NCI-H2227 treated with DMSO at 0.1 percent for 48 hours (cell line): Measurements from ENCODE around the gene GCFC2.
"Not testable (repeated sequence)": the region's sequence is repeated elsewhere in the genome, so short reads cannot be mapped to it uniquely, and the experiment has no call there.

Experiments used
- DNase-seq: peaks from one replicate; lab custom pipeline; 2025; lab: John Stamatoyannopoulos, UW

Gene GCFC2

DNA sequence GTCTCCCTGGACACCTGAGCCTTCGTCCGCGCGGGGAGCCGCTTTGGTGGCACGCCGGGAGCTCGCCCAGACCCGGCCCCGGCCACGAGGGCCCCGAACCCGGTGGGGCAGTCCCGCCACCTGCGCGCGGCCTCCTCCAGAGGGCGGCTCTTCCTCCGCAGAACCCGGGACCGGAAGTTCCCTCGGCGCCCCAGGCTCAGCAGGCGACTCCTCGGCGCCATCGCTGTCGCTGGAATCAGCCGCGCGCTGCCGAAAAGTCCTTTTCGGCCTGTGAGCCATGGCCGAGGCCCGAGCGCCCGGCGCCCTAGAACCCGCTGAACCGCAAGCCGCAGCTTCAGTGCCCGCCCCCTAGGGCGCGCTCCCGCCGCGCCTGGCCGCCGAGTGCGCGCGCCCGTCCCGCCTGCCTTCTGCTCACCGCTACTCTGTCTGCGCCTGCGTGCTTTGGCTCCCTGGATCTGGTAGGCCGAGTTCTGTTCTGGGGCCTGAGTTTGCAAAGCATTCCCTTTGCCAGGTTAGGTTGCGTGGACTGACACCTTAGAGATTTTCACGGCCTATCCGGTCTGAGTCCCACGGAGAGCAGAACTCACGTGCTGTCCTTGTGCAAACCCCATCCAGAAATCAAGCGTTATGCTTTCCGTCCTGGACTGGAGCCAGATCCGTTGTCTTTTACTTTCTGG is at the start of gene GCFC2:
TSS of gene GCFC2 (minus strand) at position 339 of the 677 bp plus-strand sequence. CDS start at position 279, 60 bp downstream.
- peak; percentile 88 for DNase-seq

DNA sequence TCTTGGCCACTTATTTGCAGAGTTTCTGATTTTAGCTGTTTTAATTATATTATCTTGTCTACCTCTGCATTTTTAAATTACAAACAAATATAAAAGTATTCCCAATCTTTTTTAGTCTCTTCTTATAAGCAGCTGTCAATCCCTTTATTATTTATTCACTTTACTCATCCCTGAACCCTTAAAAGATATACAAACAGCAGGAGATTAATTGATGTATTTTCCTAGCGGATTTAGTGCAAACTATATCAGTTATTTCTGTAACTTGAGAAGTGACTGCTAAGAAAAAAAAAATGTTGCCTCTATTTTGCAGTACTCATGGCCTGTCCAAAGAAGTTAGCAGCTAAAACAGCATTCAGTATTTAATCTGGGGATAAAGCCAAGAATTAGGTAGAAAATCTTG is 42.1 kb upstream of the GCFC2 start:
- DNase-seq, result no peak

GRCh38 chr2:75751824-75752468 is 41.2 kb upstream of the GCFC2 start:
- no peak for DNase-seq

DNA sequence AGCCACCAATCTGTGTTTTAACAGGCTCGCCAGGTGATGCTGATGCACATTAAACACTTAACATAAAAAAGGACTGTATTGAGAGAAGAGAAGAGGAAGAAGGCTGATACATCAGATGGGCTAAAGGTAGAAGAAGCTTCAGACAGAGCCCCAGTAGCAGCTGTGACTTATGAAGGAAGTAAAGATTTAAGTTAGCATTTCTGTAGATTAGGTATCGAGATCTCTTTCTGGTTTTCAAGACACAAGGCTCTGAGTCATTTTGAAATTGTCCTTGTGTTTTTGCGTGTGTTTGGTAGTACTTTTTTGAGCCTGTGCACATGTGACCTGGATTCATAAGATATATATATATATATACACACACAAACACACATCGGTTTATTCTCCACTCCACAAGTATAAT is 40.6 kb upstream of the GCFC2 start:
- DNase-seq, result no peak

DNA sequence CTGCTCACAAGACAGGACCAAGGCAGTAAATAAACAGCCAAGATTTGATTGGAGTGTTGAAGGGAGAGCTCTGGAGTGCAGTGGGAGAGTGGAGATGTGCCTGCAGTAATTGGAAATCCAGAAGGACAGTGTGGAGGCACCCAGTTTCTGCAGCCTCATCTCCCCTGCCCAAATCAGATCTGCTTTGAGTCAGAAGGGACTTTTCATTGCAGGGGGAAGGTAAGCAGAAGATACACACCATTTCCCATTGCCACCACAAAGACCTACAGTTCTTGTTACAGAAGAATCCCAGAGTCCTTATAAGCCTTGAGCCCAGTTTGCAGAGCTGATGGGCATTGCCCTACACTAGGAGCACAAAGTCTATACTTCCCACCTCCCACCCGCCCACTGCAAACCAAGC is 27.2 kb upstream of the GCFC2 start:
- DNase-seq, result no peak

- no peak for DNase-seq
These were observed 25.6 kb upstream of the GCFC2 start for GRCh38 chr2:75736276-75736675.

- peak; percentile 42 for DNase-seq
These were observed 19.1 kb upstream of the GCFC2 start for GRCh38 chr2:75729861-75730260.

DNA sequence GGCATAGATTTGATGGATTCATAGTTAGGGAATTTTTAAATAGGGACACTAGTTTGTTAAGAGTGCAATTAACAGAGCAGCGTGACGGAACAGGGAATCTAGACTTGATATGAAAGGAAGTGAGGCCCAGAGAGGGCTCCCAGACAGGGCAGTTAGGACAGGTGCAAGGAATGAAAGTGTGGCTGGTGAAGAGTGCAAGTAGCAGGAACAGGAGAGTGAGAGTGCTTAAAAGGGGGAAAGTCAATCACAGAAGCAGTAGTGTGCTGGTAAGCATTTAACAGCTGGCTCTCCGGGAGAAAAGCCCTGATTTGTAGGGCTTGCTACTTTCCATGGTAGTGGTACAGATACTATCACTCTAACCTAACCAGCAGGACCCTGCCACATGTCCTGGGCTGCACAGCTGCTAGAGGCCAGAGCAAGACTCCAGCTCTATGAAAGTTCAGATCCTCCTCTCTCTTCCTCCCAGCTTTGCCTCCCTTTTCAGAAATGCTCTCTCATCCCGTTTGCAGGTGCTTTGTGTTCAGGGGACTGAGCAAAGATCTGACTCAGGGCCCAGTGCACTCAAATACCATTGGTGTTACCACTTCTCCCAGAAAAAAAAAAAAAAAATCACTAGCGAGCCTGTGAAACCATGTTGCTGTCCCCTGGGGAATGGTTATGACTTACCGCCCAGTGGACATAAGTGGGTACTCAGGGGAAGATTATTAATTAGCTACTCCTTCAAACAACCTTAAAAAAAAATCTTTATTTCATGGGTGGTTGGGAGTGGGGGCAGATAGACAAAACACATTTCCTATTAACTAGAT is 18.1 kb upstream of the GCFC2 start:
- no peak for DNase-seq

DNA sequence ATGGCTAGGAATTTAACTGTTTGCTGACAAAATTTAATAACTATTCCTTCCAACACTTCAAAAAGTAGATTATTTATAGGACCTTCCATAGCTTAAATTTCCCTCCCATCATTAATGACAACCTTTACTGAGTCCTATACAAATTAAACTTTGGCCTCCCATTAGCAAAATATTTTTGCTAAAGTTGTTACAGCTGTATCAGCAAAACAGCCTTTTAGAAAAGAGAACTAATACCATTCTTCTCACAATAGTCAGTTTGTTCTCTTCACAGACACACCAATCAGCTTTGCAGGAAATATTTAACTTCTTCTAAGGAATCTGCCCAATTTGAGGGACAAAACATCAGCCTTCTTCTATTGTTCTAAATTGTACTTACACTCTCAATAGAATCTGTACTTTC is 12.0 kb upstream of the GCFC2 start:
- DNase-seq, result no peak

DNA sequence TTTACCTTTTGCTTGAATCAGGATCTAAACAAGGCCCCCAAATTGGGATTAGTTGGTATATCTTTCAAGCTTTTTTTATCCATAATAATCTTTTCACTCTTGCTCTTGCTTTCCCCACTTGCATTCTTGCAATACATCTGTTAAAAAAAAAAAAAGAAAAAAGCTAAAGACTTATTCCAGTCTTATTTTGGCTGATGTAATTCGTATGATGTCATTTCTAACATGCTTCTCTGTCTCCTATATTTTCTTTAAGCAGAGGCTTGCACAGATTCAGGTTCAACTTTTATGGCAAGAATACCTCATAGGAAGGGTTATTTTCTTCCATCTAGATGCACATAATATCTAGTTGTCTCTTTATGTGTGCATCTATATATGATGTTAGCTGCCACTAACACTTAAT is 9.8 kb upstream of the GCFC2 start:
- no peak for DNase-seq

GRCh38 chr2:75719616-75720015 is 8.9 kb upstream of the GCFC2 start:
- no peak for DNase-seq

GRCh38 chr2:75716406-75716805 is 5.7 kb upstream of the GCFC2 start:
- no peak for DNase-seq

DNA sequence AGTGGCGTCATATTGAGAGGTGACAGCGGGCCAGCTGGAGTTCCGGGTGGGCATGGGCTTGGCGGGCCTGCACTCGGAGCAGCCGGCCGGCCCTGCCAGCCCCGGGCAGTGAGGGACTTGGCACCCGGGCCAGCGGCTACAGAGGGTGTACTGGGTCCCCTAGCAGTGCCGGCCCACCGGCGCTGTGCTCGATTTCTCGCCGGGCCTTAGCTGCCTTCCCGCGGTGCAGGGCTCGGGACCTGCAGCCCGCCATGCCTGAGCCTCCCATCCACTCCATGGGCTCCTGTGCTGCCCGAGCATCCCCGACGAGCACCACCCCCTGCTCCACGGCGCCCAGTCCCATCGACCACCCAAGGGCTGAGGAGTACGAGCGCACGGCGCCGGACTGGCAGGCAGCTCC is 875 bp upstream of the GCFC2 start:
- DNase-seq, result not testable (repeated sequence)

- DNase-seq, result peak; percentile 64
These were observed 517 bp downstream of the GCFC2 start for GRCh38 chr2:75710220-75710576.

- no peak for DNase-seq
These were observed 1.4 kb downstream of the GCFC2 start for GRCh38 chr2:75709297-75709696.

DNA sequence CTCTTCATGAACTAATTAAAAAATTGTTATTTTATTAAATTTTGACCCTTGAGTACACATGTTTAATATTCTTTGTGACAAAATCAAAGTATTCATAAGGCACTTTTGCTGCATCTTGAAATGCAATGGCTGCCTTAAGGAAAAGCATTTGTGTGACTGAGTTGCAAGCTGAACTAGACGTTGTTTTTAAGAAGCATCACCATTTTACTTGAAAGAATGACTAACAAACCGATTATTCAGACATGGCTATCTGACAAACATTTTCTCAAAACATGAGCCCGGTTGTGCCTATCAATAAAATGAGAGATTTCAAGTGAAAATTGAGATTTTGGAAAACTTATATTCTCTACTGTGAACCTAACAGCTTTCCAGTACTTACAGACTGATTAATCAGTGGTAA is 2.8 kb downstream of the GCFC2 start:
- no peak for DNase-seq

DNA sequence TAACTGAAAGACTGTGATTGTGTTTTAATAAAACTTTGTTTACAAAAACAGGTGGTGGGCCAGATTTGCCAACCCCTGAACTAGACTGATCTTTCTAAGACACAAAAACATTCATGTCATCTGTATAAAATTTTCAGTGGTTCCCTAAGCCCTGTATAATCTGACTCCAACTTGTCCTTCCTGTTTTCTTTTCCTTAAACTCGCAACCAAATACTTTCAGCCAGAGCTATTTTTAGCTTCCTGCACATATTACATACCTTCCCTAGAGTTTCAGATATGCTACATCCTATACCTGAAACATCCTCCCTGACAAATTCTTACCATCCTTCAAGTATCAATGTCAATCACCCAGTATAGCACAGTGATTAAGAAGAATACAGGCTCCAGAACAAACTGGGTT is 4.8 kb downstream of the GCFC2 start:
- no peak for DNase-seq

DNA sequence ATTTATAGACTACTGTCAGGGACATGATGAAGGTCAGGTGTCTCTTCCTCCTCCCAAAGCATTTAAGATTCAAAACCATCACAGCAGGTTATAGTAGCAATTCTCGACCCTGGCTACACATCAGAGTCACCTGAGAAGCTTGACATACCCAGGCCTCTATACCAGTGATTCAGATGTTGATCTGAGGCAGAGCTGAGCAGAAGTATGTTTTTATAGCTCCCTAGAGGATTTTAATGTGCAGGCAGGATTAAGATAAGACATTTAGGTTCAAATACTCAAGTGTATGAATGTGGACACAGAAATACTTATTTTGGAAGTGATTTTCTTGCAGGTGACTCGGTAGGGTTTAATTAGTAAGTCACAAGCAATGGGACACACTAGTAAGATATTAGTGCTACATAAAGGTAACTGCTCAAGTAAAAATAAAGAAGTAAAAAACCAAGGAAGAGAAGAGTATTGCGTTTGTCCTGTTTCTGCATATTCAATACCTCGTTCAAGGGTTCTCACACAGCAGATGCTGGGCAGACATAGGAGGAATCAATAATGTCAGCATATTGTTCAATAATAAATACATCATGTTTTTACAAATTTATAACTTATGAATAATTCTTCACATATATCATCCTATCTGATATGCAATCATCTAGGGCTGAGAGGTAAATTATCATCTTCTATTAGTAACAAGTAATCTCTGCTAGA is 7.0 kb downstream of the GCFC2 start:
- no peak for DNase-seq

DNA sequence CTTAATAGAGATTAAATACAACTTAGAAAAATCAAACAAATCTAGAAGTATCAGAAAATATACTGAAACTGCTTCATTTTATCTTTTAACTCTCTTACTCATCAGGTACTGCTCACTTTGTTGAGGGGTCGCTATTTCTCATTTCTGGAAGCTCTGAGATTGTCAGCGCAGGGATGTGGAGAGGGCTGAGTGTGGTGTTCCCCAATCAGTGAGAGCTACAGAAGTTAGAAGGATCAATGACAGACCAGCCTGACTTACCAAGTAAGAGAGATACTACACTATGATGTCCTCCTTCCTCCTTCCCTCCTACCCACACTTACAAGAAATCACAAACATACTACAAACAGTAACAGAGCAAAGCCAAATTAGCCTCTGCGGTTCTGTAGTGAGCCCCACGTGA is 8.1 kb downstream of the GCFC2 start:
- no peak for DNase-seq

DNA sequence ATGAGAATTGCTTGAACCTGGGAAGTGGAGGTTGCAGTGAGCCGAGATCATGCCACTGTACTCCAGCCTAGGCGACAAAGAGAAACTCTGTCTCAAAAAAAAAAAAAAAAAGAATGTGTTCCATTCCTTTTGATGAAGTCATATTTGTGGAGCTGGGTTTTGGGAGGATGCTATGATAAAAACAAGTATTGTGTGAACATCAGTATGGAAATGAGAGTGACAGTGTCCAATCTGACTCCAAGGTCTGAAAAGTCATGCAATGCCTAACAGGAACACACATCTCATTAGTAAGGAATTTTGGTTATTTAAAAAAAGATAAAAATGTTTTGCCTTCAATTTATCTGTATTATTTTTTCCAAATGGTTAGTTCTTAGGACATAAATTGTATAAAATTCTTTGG is 11.8 kb downstream of the GCFC2 start:
- no peak for DNase-seq

GRCh38 chr2:75688196-75688595 is 22.5 kb downstream of the GCFC2 start:
- no peak for DNase-seq

DNA sequence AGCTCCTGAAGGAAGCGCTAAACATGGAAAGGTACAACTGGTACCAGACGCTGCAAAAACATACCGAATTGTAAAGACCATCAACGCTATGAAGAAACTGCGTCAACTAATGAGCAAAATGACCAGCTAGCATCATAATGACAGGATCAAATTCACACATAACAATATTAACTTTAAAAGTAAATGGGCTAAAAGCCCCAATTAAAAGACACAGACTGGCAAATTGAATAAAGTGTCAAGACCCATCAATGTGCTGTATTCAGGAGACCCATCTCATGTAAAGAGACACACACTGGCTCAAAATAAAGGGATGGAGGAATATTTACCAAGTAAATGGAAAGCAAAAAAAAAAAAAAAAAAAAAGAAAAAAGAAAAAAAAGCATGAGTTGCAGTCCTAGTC is 27.3 kb downstream of the GCFC2 start:
- not testable (repeated sequence) for DNase-seq

DNA sequence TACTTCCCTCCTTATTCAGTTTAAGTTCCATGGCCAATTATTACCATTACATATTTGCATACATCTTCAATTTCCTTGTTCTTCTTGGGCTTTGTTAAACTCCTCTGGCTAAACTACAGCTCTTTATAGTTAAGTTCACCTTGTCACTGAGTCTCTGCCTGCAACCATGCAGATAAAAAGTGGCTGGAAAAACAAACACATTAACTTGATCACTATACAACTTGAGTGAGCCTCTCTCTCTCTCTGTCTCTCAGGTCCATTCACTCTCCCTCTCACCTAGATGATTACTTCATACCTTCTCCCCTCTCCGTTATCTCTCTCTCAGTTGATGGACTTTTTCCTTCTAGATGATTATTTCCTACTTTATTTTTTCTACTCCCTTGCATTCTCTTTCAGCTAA is 30.3 kb downstream of the GCFC2 start:
- DNase-seq, result no peak
